Stimulated activated CD4-positive, alpha-beta T cell treated with anti-CD3 and anti-CD28 coated beads, TNF-alpha, amount 100 ng/mL, for 48 hours (primary cell): ENCODE results near the gene CFB.
"Not testable (repeated sequence)": the region's sequence is repeated elsewhere in the genome, so short reads cannot be mapped to it uniquely, and the experiment has no call there.

Experiments used
- DNase-seq, 3 donors: peaks; one replicate each; pipeline ENCODE4 v3.0.0-alpha.2; 2020; ENCODE audit warnings: low read depth in 3 of 3

CFB gene

GRCh38 chr6:31970604-31971271, 24.8 kb downstream of the CFB start:
- no peak for DNase-seq

- DNase-seq, result no peak
Measured at GRCh38 chr6:31971279-31971992, 25.5 kb downstream of the CFB start.

GRCh38 chr6:31971993-31972708, 26.3 kb downstream of the CFB start, which contains the start of gene DXO:
DXO (minus strand) TSS chr6:31972138; CDS start chr6:31971675, 463 bp downstream.
- peak; percentile 97 to 98 (median 97) for DNase-seq

GRCh38 chr6:31972709-31973350, 26.9 kb downstream of the CFB start:
- no peak for DNase-seq

GRCh38 chr6:31976065-31976464, 30.2 kb downstream of the CFB start:
- not testable (repeated sequence) for DNase-seq

- DNase-seq, result no peak
Measured at GRCh38 chr6:31977816-31978431, 32.0 kb downstream of the CFB start.

- no peak for DNase-seq
Measured at GRCh38 chr6:31978831-31979230, 32.9 kb downstream of the CFB start.

GRCh38 chr6:31979238-31979898, 33.5 kb downstream of the CFB start:
- DNase-seq, result no peak

- not testable (repeated sequence) for DNase-seq
Measured at GRCh38 chr6:31980195-31980876, 34.4 kb downstream of the CFB start.

- not testable (repeated sequence) for DNase-seq
Measured at GRCh38 chr6:31980998-31981397, 35.1 kb downstream of the CFB start.

- DNase-seq, result not testable (repeated sequence)
Measured at GRCh38 chr6:31981744-31982143, 35.8 kb downstream of the CFB start, which contains the start of gene C4A. C4A (plus strand) TSS chr6:31982057; CDS start chr6:31982108, 51 bp downstream.

- not testable (repeated sequence) for DNase-seq
Measured at GRCh38 chr6:31989363-31989762, 43.5 kb downstream of the CFB start.

- DNase-seq, result not testable (repeated sequence)
Measured at GRCh38 chr6:31994421-31994820, 48.5 kb downstream of the CFB start.

- DNase-seq, result not testable (repeated sequence)
Measured at GRCh38 chr6:31996385-31996784, 50.5 kb downstream of the CFB start.
